HEK293T (cell line): Measurements from ENCODE around the gene HOXC4.

Experiments
- CTCF ChIA-PET: fragments of 350-600 bp; formaldehyde crosslinking; extraction: SDS; loops from one replicate; lab custom pipeline; 2021; ENCODE audit warnings: antibody characterized with exemption, inconsistent platforms; lab: Yijun Ruan, JAX
- POLR2A ChIA-PET: fragments of 350-600 bp; formaldehyde crosslinking; extraction: SDS; loops from one replicate; lab custom pipeline; 2020; ENCODE audit warnings: antibody characterized with exemption, inconsistent platforms; lab: Yijun Ruan, JAX
- DNase-seq: peaks from one replicate; pipeline ENCODE4 v3.0.0; 2012; ENCODE audit warnings: mixed read lengths; ENCODE audit errors: extremely low spot score
- ARNT ChIP-seq: fragments of 450-650 bp; IDR thresholded peaks from 2 replicates; pipeline ENCODE4 v1.6.1; 2017; ENCODE audit warnings: mild to moderate bottlenecking
- BHLHE40 ChIP-seq: fragments of 450-650 bp; IDR thresholded peaks from 2 replicates; pipeline ENCODE4 v1.6.1; 2016; ENCODE audit warnings: mild to moderate bottlenecking, moderate library complexity, borderline replicate concordance
- CTBP1 ChIP-seq: fragments of 450-650 bp; IDR thresholded peaks from 2 replicates; pipeline ENCODE4 v1.6.1; 2016; ENCODE audit warnings: borderline replicate concordance
- ELF4 ChIP-seq: fragments of 450-650 bp; IDR thresholded peaks from 2 replicates; pipeline ENCODE4 v1.6.1; 2017; ENCODE audit warnings: antibody characterized with exemption
- FOXA1 ChIP-seq: fragments of 450-650 bp; IDR thresholded peaks from 2 replicates; pipeline ENCODE4 v1.6.1; 2016; ENCODE audit warnings: mild to moderate bottlenecking
- FOXK2 ChIP-seq: fragments of 450-650 bp; IDR thresholded peaks from 2 replicates; pipeline ENCODE4 v1.6.1; 2016; ENCODE audit warnings: mild to moderate bottlenecking
- FOXM1 ChIP-seq: fragments of 450-650 bp; IDR thresholded peaks from 2 replicates; pipeline ENCODE4 v1.6.1; 2017; ENCODE audit warnings: mild to moderate bottlenecking, borderline replicate concordance
- HDGF ChIP-seq: fragments of 450-650 bp; IDR thresholded peaks from 2 replicates; pipeline ENCODE4 v1.6.1; 2017; ENCODE audit warnings: antibody characterized with exemption, borderline replicate concordance
- L3MBTL2 ChIP-seq: fragments of 450-650 bp; conservative IDR thresholded peaks from 2 replicates; pipeline ENCODE4 v1.6.1; 2016; ENCODE audit warnings: mild to moderate bottlenecking
- LEF1 ChIP-seq: fragments of 450-650 bp; IDR thresholded peaks from 2 replicates; pipeline ENCODE4 v1.6.1; 2017; ENCODE audit warnings: mild to moderate bottlenecking, borderline replicate concordance
- NFRKB ChIP-seq: fragments of 450-650 bp; IDR thresholded peaks from 2 replicates; pipeline ENCODE4 v1.6.1; 2016; ENCODE audit warnings: mild to moderate bottlenecking, moderate library complexity
- SP1 ChIP-seq: fragments of 450-650 bp; IDR thresholded peaks from 2 replicates; pipeline ENCODE4 v1.6.1; 2017
- SUZ12 ChIP-seq: fragments of 450-650 bp; IDR thresholded peaks from 2 replicates; pipeline ENCODE4 v1.6.1; 2016; ENCODE audit warnings: mild to moderate bottlenecking
- TARDBP ChIP-seq: fragments of 450-650 bp; IDR thresholded peaks from 2 replicates; pipeline ENCODE4 v1.6.1; 2016
- ZNF384 ChIP-seq: fragments of 450-650 bp; IDR thresholded peaks from 2 replicates; pipeline ENCODE4 v1.6.1; 2016
- TF ChIP-seq, protein P1 (sequence below): fragments of 450-650 bp; IDR thresholded peaks from 2 replicates; pipeline ENCODE4 v1.6.1; 2016

Gene HOXC4

DNA sequence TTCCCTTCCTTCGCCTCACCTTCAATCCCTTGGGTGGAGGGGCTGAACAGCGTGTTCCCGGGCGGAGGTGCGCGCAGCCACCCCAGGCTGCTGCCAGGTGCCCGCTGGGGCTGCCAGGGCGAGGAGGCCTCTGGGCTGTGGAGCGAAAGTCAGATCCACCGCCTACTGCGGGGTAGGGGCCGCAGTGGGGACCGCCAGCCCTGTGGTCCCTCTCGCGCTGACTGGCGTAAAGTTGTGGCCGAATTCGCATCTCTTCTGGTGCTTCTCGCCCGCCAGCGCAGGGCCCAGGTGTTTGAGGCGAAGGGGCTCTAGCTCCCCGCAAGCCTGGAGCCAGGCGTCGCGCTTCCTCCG is 6.9 kb upstream of the HOXC4 start:
- ChIA-PET POLR2A (no interaction called here), CTCF (no interaction called here)
- TF ChIP-seq FOXA1, result no peak
- TF ChIP-seq HDGF, result no peak
- TF ChIP-seq, protein P1, sequence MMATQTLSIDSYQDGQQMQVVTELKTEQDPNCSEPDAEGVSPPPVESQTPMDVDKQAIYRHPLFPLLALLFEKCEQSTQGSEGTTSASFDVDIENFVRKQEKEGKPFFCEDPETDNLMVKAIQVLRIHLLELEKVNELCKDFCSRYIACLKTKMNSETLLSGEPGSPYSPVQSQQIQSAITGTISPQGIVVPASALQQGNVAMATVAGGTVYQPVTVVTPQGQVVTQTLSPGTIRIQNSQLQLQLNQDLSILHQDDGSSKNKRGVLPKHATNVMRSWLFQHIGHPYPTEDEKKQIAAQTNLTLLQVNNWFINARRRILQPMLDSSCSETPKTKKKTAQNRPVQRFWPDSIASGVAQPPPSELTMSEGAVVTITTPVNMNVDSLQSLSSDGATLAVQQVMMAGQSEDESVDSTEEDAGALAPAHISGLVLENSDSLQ, result no peak
- TF ChIP-seq TARDBP, result no peak
- TF ChIP-seq BHLHE40, result no peak
- no peak for TF ChIP-seq SUZ12
- TF ChIP-seq FOXM1, result no peak
- no peak for TF ChIP-seq FOXK2
- TF ChIP-seq ZNF384, result no peak
- no peak for TF ChIP-seq CTBP1
- no peak for DNase-seq

DNA sequence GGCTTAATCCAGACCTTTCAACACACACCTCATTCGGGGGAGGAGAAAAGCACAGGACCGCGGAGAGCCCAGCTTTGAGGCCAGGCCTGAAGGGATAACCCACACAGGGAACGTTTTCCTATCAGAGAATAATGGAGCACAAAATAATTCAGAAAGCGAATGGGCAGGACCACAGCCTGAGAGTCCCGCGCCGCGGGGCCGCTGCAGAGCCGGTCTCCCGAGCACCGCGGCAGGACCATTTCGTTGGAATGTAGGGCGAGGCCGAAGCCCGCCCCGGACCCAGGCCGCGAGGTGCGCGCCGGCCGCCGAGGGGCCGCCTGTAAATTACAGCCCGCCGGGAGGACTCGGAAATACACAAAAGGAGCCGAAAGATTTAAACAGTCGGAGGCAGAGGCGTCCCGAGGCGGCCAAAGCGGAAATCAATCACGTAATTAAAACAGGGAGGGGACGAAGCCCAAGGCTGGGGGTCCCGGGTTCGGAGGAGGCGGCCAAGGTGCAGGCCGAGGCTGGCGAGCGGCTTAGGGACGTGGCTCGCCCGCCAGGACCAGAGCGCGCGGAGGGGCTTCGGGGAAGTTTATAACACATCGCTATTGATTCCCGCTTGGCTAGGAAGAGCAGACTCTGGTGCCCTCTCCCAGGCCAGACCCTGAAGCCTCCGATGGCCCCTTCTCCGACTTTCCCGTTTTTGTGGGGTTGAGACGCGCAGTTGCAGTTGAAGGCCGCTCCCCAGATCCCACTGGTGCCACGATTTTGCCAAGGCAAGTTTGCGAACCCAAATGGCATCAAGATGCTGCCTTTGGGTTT is 6.3 kb upstream of the HOXC4 start:
- TF ChIP-seq SP1, result no peak
- no peak for TF ChIP-seq ARNT
- TF ChIP-seq SUZ12, result no peak
- TF ChIP-seq L3MBTL2, result no peak
- TF ChIP-seq ELF4, result no peak
- TF ChIP-seq HDGF, result no peak
- TF ChIP-seq CTBP1, result no peak
- no peak for TF ChIP-seq TARDBP
- TF ChIP-seq BHLHE40, result no peak
- TF ChIP-seq FOXA1, result no peak
- TF ChIP-seq, protein P1, result no peak
- TF ChIP-seq NFRKB, result no peak
- TF ChIP-seq FOXK2, result no peak
- ChIA-PET POLR2A (interaction anchor here (0.6 kb wide), 1 partner anchor 10 kb away, joined by 3 read pairs; no protein-coding TSS in a partner anchor), CTCF (no interaction called here)
- DNase-seq, result no peak

DNA sequence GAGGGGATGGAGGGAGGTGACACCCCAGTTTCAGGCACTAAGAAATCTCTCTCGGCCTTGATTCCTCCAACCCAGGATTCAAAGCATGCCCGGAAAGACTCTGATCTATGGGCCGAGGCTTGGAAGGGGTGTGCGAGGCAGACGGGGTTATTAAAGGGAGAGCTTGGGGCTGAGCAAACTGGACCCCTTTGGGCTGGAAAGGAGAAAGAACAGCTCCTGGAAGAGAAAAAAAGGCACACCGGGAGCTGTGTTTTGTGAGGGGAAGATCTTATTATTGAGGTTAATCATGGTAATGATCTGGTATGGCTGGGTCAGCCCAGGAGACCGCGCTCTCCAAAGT is 5.7 kb upstream of the HOXC4 start:
- no peak for DNase-seq
- ChIA-PET POLR2A (interaction anchor here (0.6 kb wide), 1 partner anchor 10 kb away, joined by 3 read pairs; no protein-coding TSS in a partner anchor), CTCF (no interaction called here)
- TF ChIP-seq, protein P1, result no peak
- no peak for TF ChIP-seq FOXK2

DNA sequence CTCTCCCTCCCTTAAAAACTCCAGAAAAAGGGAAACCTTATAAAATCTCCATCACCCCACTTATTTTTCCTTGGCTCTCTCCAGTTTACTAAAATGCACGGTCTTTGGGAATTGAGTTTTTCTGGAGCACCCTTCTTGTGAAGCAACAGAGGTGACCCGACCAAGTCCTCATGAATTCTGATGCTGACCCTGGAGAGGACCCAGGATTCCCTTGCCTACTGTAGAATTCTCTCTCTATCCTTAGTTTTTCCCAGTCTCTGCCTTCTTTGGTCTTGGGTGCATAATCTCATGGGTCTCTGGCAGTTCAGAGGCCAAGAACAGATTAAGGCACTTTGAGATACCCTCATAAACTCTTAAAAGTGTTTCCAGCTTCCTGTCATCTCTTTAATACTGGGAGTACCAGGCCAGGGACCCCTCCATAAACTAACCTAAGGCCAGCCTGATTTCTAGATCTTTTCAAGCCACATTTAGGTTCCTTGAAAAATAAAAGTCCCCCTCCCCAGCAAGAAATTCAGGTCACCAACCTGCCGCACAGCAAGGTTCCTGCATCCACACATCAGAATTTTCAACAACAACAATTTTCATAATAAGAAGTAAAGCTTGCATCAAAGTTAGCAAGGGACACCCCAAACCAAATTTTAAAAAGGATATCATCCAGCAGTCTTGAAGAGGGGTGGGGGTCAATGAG is 5.1 kb upstream of the HOXC4 start:
- CTCF ChIA-PET, result no interaction called here
- POLR2A ChIA-PET, result no interaction called here
- no peak for DNase-seq
- TF ChIP-seq BHLHE40, result no peak
- TF ChIP-seq ZNF384, result no peak
- TF ChIP-seq TARDBP, result no peak
- no peak for TF ChIP-seq CTBP1
- TF ChIP-seq ELF4, result no peak
- TF ChIP-seq SUZ12, result no peak
- TF ChIP-seq NFRKB, result no peak
- no peak for TF ChIP-seq FOXK2
- TF ChIP-seq, protein P1, result no peak
- TF ChIP-seq ARNT, result no peak

DNA sequence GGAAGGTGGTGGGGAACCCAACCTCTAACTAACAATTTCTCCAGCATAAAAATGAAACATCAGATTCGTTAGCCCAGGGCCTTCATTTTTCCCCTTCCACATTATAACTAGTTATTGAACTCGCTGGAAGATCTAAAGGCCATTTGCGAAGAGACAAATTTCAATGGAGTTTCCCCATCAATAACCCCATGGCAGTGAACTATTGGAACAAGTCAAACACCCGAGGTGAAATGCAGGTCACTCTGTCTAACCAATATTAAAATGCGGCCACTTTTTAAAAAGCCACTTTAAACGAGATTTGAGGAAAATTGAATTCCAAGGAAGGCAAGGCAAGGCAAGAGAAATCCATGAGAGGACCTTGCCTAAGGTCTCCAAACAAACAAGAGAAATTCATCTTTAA is 4.5 kb upstream of the HOXC4 start:
- TF ChIP-seq HDGF, result no peak
- no peak for TF ChIP-seq SUZ12
- no peak for TF ChIP-seq LEF1
- TF ChIP-seq ARNT, result no peak
- no peak for TF ChIP-seq BHLHE40
- TF ChIP-seq ELF4, result no peak
- TF ChIP-seq, protein P1, result no peak
- ChIA-PET CTCF (no interaction called here), POLR2A (no interaction called here)
- DNase-seq, result no peak
